H1 (cell line): ENCODE results near the gene SLC30A9. TPM values are rescaled to one million over a fixed set of nuclear protein-coding genes. Genes with fewer than 3 reads are reported as not detected.

Experiments
- CTCF ChIA-PET: fragments of 300-600 bp; sonication (Branson Sonifier 250); formaldehyde crosslinking; loops from one replicate; lab custom pipeline; 2021; ENCODE audit not compliant: partially characterized antibody; lab: Charles Lee
- POLR2A ChIA-PET: fragments of 300-600 bp; sonication (Branson Sonifier 250); formaldehyde crosslinking; loops from one replicate; lab custom pipeline; 2021; ENCODE audit warnings: inconsistent platforms; ENCODE audit not compliant: partially characterized antibody; lab: Charles Lee
- DNase-seq, 2 experiments: peaks; one replicate each; pipeline versions ENCODE4 v3.0.0 to v3.0.0-alpha.2; 2010 to 2022; ENCODE audit warnings: low spot score in 2 of 2, low read depth in 1 of 2, mixed read lengths in 1 of 2
- FAIRE-seq: peaks from 2 replicates; lab custom pipeline; 2011; peaks lifted over from hg19 to GRCh38; lab: Jason Lieb, UNC
- H2AFZ ChIP-seq: 2 replicates; pipeline ENCODE4 v1.8.1; 2012; ENCODE audit warnings: low read length, inconsistent platforms
- H2AK5ac ChIP-seq: 2 replicates; pipeline ENCODE4 v1.6.1; 2013; ENCODE audit warnings: low read depth, low read length
- H2BK120ac ChIP-seq: replicated peaks from 2 replicates; pipeline ENCODE3; 2013; ENCODE audit warnings: low read depth, low read length, inconsistent platforms
- H2BK12ac ChIP-seq: 2 replicates; pipeline ENCODE4 v1.6.1; 2013; ENCODE audit warnings: low read depth, low read length
- H2BK15ac ChIP-seq: 2 replicates; pipeline ENCODE4 v1.6.1; 2013; ENCODE audit warnings: low read length
- H2BK20ac ChIP-seq: 2 replicates; pipeline ENCODE4 v1.6.1; 2013; ENCODE audit warnings: low read length
- H2BK5ac ChIP-seq: 2 replicates; pipeline ENCODE4 v1.6.1; 2013; ENCODE audit warnings: low read depth, low read length
- H3K14ac ChIP-seq: 2 replicates; pipeline ENCODE4 v1.6.1; 2013; ENCODE audit warnings: inconsistent platforms; ENCODE audit not compliant: insufficient read length
- H3K18ac ChIP-seq: 2 replicates; pipeline ENCODE4 v1.6.1; 2013; ENCODE audit warnings: low read length; ENCODE audit errors: extremely low read depth
- H3K23ac ChIP-seq: 2 replicates; pipeline ENCODE4 v1.6.1; 2013; ENCODE audit warnings: inconsistent platforms; ENCODE audit not compliant: insufficient read length
- H3K23me2 ChIP-seq: 2 replicates; pipeline ENCODE4 v1.6.1; 2013; ENCODE audit warnings: low read depth, low read length
- H3K27ac ChIP-seq: 2 replicates; pipeline ENCODE4 v1.6.1; 2011; ENCODE audit warnings: low read depth, low read length, inconsistent platforms
- H3K27me3 ChIP-seq, 4 experiments: replicated peaks in 1 of 4; 1 replicate in 1 of 4; 2 replicates in 3 of 4; pipeline versions ENCODE4 v1.6.1 to v1.8.1; 2011 to 2013; ENCODE audit warnings: low read length in 3 of 4, mild to moderate bottlenecking in 3 of 4, inconsistent platforms in 2 of 4, mixed read lengths in 2 of 4, moderate library complexity in 1 of 4; ENCODE audit not compliant: control insufficient read depth in 3 of 4, insufficient read depth in 3 of 4; ENCODE audit errors: extremely low read depth in 1 of 4
- H3K36me3 ChIP-seq, 4 experiments: 2 replicates each; pipeline versions ENCODE4 v1.6.1 to v1.8.1; 2011 to 2013; ENCODE audit warnings: mild to moderate bottlenecking in 4 of 4, low read length in 3 of 4, moderate library complexity in 2 of 4, control low read depth in 1 of 4, inconsistent platforms in 1 of 4; ENCODE audit not compliant: insufficient read depth in 4 of 4, control insufficient read depth in 2 of 4
- H3K4ac ChIP-seq: replicated peaks from 2 replicates; pipeline ENCODE3; 2013; ENCODE audit warnings: low read length, low read depth, mixed read lengths, inconsistent platforms; ENCODE audit not compliant: insufficient read length
- H3K4me1 ChIP-seq, 4 experiments: replicated peaks in 1 of 4; 1 replicate in 1 of 4; 2 replicates in 3 of 4; pipeline versions ENCODE4 v1.6.1 to v1.8.1; 2011 to 2013; ENCODE audit warnings: low read length in 3 of 4, inconsistent platforms in 2 of 4, mixed read lengths in 1 of 4; ENCODE audit not compliant: insufficient read depth in 4 of 4, control insufficient read depth in 3 of 4
- H3K4me2 ChIP-seq, 2 experiments: 2 replicates each; pipeline versions ENCODE4 v1.6.1 to v1.8.1; 2011 to 2013; ENCODE audit warnings: low read depth in 2 of 2, low read length in 2 of 2, control low read depth in 1 of 2, inconsistent platforms in 1 of 2, mild to moderate bottlenecking in 1 of 2; ENCODE audit not compliant: insufficient read depth in 1 of 2
- H3K4me3 ChIP-seq, 4 experiments: fragments of 200-600, 300-600 bp in 1 of 4; sonication (generic), shearing (Covaris generic), sonication (Bioruptor Twin) in 1 of 4; 2 replicates each; pipeline versions ENCODE4 v1.5.1 to v1.8.1; 2011 to 2016; ENCODE audit warnings: low read length in 4 of 4, low read depth in 3 of 4, control low read depth in 2 of 4, inconsistent platforms in 2 of 4, mild to moderate bottlenecking in 2 of 4, mixed read lengths in 1 of 4, moderate library complexity in 1 of 4; ENCODE audit not compliant: insufficient read depth in 2 of 4; ENCODE audit errors: extremely low read depth in 1 of 4
- H3K56ac ChIP-seq: replicated peaks from 2 replicates; pipeline ENCODE3; 2013; ENCODE audit warnings: low read depth, mild to moderate bottlenecking, mixed read lengths, low read length, inconsistent platforms; ENCODE audit not compliant: insufficient read length
- H3K79me1 ChIP-seq: 2 replicates; pipeline ENCODE4 v1.6.1; 2013; ENCODE audit warnings: low read depth, low read length, control low read depth
- H3K79me2 ChIP-seq, 2 experiments: 2 replicates each; pipeline versions ENCODE4 v1.6.1 to v1.8.1; 2012 to 2013; ENCODE audit warnings: low read length in 2 of 2, mild to moderate bottlenecking in 2 of 2, inconsistent platforms in 1 of 2; ENCODE audit not compliant: insufficient read depth in 2 of 2, control insufficient read depth in 1 of 2
- H3K9ac ChIP-seq, 4 experiments: replicated peaks in 1 of 4; 1 replicate in 1 of 4; 2 replicates in 3 of 4; pipeline versions ENCODE4 v1.6.1 to v1.8.1; 2011 to 2013; ENCODE audit warnings: low read depth in 3 of 4, low read length in 3 of 4, control low read depth in 2 of 4, mild to moderate bottlenecking in 2 of 4, moderate library complexity in 2 of 4, inconsistent platforms in 1 of 4; ENCODE audit errors: extremely low read depth in 1 of 4
- H3K9me3 ChIP-seq, 2 experiments: 2 replicates each; pipeline versions ENCODE4 v1.6.1 to v1.8.1; 2012 to 2013; ENCODE audit warnings: mild to moderate bottlenecking in 2 of 2, moderate library complexity in 2 of 2, control low read depth in 1 of 2, inconsistent platforms in 1 of 2, low read depth in 1 of 2, low read length in 1 of 2, mixed read lengths in 1 of 2; ENCODE audit not compliant: insufficient read depth in 2 of 2
- H4K20me1 ChIP-seq, 2 experiments: replicated peaks in 1 of 2; 2 replicates each; pipeline versions ENCODE3 to v1.8.1; 2011 to 2013; ENCODE audit warnings: inconsistent platforms in 2 of 2, low read length in 2 of 2, mild to moderate bottlenecking in 1 of 2; ENCODE audit not compliant: insufficient read depth in 2 of 2, control insufficient read depth in 1 of 2
- H4K5ac ChIP-seq: 2 replicates; pipeline ENCODE4 v1.6.1; 2013; ENCODE audit warnings: low read length, low read depth, mixed read lengths, inconsistent platforms; ENCODE audit not compliant: insufficient read length
- H4K8ac ChIP-seq: 2 replicates; pipeline ENCODE4 v1.8.0; 2013; ENCODE audit warnings: mild to moderate bottlenecking, moderate library complexity, low read length, inconsistent platforms; ENCODE audit not compliant: insufficient read depth; ENCODE audit errors: extremely low read depth
- H4K91ac ChIP-seq: replicated peaks from 2 replicates; pipeline ENCODE3; 2013; ENCODE audit warnings: low read length, mixed read lengths, inconsistent platforms; ENCODE audit not compliant: insufficient read length
- WGBS, 2 experiments: shearing (Covaris generic) in 1 of 2; methylation state at CpG; one replicate each; pipeline versions ENCODE4 v1.1.6 to v1.1.7; 2013 to 2015; ENCODE audit warnings: low lambda C conversion rate in 2 of 2, mixed read lengths in 2 of 2, inconsistent platforms in 1 of 2, low coverage in 1 of 2, missing lambda C conversion rate in 1 of 2; ENCODE audit not compliant: insufficient replicate concordance in 2 of 2, insufficient coverage in 1 of 2, insufficient read length in 1 of 2; ENCODE audit errors: extremely low coverage in 1 of 2, missing lambda C conversion rate in 1 of 2; 5-methylcytosine and 5-hydroxymethylcytosine counted together
- polyA plus RNA-seq, 7 experiments: library from polyadenylated mRNA; depleted of rRNA in 3 of 7; stranded (reverse) in 5 of 7; unstranded in 2 of 7; fragments of >200 nt in 5 of 7; fragments of 200-250 nt in 2 of 7; gene quantifications; 1 replicate in 5 of 7; 2 replicates in 1 of 7; 4 replicates in 1 of 7; pipeline versions ENCODE4 v1.2.1 to v1.2.3, GENCODE V29; 2011 to 2013; ENCODE audit warnings: missing spikeins in 2 of 7, mixed read lengths in 2 of 7
- total RNA-seq: library from RNA; stranded (reverse); fragmentation: NEBNext Ultra II Directional; extraction: Animal tissue kit (Norgen Biotek cat#: 25700); gene quantifications from 2 replicates; pipeline ENCODE4 v1.2.1, GENCODE V29; 2021

SLC30A9 gene
- total and polyA plus RNA-seq, 2 of the 8 experiments (the other 6 are each of a cell fraction or from before 2014, with no cell fraction given), result 41.2 to 67.2 TPM

DNA sequence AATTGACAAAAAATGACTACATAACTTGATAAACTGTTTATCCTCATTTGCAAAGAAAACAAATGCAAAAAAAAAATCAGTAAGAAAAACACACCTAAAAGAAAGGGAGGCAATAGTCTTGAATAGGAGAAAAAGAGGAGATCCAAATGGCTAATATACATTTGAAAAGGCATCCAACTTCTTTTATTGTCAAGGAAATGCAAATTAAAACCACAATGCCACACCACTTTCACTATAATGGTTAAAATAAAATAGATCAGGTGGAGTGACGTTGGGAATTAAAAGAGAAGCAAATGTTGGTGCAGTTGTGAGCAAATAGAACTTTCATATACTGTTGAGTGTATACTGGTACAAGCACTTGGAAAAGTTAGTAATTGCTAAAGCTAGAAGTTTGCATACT, 5.2 kb upstream of the SLC30A9 start:
- Histone ChIP-seq H3K79me1 (no peaks in the 10 kb centered on the region), H3K18ac (no peak overlapping the region), H3K4me2 (peak overlapping the region in 1 of 2 experiments; percentile 47; a peak in 2 of 4 replicates), H3K56ac (no peak overlapping the region), H2BK5ac (no peak overlapping the region), H3K4me1 (peaks cover 0 to 19% (median 6%) of the 10 kb centered on the region in 4 experiments; a peak in 5 of 7 replicates), H4K20me1 (no peaks in the 10 kb centered on the region), H2BK12ac (no peak overlapping the region), H2BK120ac (no peak overlapping the region), H3K23ac (no peak overlapping the region), H4K5ac (no peak overlapping the region), H2BK15ac (no peak overlapping the region), H3K27ac (no peak overlapping the region), H3K79me2 (peaks cover 0 to 10% of the 10 kb centered on the region in 2 experiments; a peak in 1 of 4 replicates), H4K91ac (no peak overlapping the region), H2BK20ac (no peak overlapping the region), H3K9me3 (no peaks in the 10 kb centered on the region), H3K4me3 (peak overlapping the region in 1 of 4 experiments; percentile 34; a peak in 1 of 8 replicates), H3K23me2 (peaks cover 4% of the 10 kb centered on the region), H2AK5ac (no peak overlapping the region), H3K9ac (no peak overlapping the region), H2AFZ (no peak overlapping the region), H3K4ac (no peak overlapping the region), H3K27me3 (no peaks in the 10 kb centered on the region), H3K36me3 (no peaks in the 10 kb centered on the region), H3K14ac (no peak overlapping the region), H4K8ac (no peak overlapping the region)
- POLR2A ChIA-PET, result no interaction called here
- CTCF ChIA-PET, result interaction anchor here (1.0 to 1.4 kb wide), 3 partner anchors 8 to 26 kb away, joined by 3 to 4 read pairs (median 3); no protein-coding TSS in a partner anchor
- WGBS, 2 experiments, result 16% methylated on average over 1 of the region's 1 CpG; no CpG with 5 or more reads in 1 of the 2 experiments
- no peak for DNase-seq
- peak; percentile 79 for FAIRE-seq
